Measurements from ENCODE around the gene AJAP1.

Gene AJAP1

DNA sequence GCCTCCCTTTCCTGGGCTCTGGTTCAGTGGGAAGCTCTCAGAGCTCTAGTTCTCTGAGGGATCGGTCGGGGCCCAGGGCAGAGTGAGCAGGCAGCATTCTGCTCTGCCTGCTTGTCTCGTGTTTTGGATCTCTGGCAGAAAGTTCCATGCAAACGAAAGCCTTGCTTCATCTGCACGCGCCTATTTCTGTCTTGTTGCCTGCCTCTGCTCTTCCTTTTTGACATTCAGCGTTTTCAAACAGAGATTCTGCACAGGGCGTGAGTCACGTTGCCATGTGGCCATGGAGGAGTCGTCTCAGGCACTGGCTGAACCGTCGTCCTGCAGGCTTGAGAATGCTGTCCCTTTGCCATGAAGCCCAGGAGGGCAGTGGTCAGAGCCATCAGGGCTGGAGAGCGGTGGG is 20.3 kb downstream of the AJAP1 start:
- TF ChIP-seq, protein P1, sequence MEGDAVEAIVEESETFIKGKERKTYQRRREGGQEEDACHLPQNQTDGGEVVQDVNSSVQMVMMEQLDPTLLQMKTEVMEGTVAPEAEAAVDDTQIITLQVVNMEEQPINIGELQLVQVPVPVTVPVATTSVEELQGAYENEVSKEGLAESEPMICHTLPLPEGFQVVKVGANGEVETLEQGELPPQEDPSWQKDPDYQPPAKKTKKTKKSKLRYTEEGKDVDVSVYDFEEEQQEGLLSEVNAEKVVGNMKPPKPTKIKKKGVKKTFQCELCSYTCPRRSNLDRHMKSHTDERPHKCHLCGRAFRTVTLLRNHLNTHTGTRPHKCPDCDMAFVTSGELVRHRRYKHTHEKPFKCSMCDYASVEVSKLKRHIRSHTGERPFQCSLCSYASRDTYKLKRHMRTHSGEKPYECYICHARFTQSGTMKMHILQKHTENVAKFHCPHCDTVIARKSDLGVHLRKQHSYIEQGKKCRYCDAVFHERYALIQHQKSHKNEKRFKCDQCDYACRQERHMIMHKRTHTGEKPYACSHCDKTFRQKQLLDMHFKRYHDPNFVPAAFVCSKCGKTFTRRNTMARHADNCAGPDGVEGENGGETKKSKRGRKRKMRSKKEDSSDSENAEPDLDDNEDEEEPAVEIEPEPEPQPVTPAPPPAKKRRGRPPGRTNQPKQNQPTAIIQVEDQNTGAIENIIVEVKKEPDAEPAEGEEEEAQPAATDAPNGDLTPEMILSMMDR (IDR thresholded peaks at IDR 0.05; ENCODE audit: low read depth, low read length), result no peak
- H3K4me3 ChIP-seq (ENCODE audit: low read depth, low read length), result no peak overlapping the region

DNA sequence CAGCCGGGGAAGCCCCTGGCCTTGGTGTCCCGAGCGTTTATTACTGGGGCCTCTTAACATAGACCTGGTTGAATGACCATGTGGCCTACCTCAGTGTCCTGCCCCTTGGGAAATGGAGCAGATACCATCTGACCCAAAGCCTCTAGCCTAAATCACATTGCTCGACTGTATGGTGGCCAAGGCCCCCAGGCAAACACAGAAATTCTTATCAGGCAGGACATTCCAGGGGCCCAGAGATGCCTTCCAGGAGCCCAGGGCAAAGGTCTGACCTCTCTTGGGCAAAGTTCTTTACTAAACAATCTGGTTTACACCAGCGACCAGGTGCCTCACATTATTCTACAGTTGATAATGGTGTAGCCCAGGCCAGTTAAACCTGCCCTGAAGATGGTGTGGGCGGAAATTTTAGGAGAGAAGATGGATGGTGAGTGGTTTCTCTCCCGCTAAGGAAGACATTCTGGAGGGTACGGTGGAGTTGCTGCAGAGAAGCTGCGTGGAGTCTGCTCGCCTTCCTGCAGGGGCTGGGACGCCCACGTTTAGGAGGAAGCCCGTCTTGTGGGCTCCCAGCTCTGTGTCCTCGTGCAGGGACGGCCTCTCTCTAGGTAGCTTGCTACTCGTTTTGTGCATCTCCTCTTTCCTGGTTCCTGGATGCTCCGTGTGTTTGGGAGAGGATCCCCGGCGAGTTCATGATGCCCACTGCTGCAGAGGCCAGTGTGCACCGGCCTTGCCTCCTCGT is 21.2 kb downstream of the AJAP1 start:
- TF ChIP-seq, protein P1 (IDR thresholded peaks at IDR 0.05; ENCODE audit: low read depth, low read length), result no peak
- H3K4me3 ChIP-seq (ENCODE audit: low read depth, low read length), result no peak overlapping the region

DNA sequence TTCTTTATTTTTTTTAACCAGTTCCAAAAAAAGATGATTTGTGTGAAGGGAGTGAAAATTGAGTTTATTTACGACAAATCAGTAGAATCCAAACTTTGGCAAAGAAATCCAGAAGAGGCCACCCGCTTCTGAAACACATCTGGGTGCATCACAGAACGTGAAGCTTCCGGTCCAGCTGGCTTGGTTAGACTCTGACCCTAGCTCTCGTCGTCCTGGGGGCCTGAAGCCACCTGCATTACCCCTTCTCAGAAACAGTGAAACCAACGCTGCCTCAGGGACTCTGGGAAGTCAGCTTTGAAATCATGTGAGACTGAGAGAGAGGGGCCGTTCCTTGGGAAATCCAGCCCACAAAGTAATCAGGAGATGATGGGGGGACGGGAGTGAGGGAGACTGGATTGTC is 21.8 kb downstream of the AJAP1 start:
- no peak overlapping the region for H3K4me3 ChIP-seq (ENCODE audit: low read depth, low read length)
- TF ChIP-seq, protein P1 (IDR thresholded peaks at IDR 0.05; ENCODE audit: low read depth, low read length), result no peak

DNA sequence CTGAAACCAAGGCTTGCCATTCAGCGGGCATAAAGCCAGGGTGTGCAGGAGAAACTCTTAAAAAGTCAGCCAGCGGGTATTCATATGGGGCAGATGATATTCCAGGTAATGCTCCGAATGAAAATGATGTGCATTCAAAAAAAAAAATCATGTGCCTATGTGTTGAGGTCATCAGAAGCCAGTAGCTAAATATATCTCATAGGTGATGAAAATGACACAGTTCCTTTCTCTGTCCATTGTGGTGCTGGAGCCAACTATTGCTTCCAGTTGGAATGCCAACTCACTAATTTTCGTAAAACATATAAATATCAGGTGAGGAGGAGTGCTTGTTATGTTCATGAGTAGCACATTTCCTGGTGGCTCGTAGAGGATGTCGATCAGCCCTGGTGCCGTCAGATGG is 23.2 kb downstream of the AJAP1 start:
- H3K4me3 ChIP-seq (ENCODE audit: low read depth, low read length), result no peak overlapping the region
- TF ChIP-seq, protein P1 (IDR thresholded peaks at IDR 0.05; ENCODE audit: low read depth, low read length), result no peak

DNA sequence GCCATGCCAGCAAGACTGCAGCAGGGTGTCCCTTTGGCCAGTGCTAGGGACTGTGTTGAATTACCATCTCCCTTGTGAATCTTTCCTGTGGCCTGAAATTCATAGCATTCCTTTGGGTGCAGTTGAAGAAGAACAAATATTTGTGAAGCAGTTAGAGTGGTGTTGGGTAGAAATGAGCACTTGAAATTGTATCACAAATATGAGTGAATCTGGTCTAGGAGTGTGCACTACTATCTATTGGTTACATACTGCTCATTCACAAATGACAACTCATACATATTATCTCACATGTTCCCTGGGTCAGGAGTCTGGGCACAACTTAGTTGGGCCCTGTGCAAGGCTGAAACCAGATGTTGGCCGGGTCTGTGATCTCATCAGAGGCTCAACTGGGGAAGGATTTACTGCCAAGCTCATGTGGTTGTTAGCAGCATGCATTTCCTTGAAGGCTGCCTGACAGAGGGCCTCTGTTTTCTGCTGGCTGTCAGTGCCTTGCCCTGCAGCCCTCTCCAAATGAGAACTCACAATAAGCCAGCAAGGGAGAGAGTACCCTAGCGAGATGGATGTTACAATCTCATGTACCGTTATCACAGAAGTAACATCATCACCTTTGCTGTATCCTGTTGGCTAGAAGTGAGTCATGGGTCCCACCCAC is 23.8 kb downstream of the AJAP1 start:
- H3K4me3 ChIP-seq (ENCODE audit: low read depth, low read length), result no peak overlapping the region
- TF ChIP-seq, protein P1 (IDR thresholded peaks at IDR 0.05; ENCODE audit: low read depth, low read length), result no peak

DNA sequence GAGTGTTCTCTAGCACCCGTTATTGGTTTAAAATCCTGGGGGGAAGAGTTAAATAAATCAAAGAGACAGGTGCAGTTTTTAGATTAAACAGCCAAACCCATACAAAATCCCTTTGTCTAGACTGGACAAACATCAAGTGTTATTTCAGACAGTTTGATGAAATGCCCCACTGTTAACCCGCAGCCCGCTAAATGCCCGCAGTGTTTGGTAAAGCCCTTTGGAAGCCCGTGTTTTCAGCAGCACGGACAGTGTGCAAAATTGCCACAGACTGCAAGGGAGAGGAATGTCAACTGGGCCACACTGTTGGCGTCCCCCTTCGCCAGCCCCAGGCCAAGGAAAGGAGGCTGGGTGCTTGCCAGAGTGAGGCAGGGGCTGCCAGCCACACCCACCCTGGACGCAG is 26.6 kb downstream of the AJAP1 start:
- H3K4me3 ChIP-seq (ENCODE audit: low read depth, low read length), result no peak overlapping the region
- TF ChIP-seq, protein P1 (IDR thresholded peaks at IDR 0.05; ENCODE audit: low read depth, low read length), result no peak

DNA sequence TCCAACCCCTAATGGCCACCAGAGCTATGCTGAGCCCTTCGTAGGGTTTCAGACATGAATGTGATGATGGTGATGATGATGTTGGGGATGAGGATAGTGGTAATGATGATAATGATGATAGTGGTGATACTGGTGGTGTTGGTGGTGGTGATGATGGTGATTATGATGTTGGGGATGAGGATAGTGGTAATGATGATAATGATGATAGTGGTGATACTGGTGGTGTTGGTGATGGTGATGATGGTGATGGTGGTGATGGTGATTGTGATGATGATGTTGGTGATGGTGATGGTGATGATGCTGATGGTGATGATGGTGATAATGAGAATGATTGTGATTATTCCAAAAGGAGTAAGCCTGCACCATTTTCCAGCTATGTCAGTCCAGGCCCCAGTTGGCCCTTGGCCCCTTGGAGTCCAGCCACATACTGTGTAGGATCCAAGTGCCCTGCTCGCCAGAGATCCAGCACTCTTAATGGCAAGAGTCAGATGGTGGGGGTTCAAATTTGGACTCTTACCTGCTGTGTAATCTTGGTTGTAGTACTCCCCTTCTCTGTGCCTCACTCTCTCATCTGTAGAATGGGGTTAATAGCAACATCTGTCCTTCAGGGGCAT is 28.3 kb downstream of the AJAP1 start:
- TF ChIP-seq, protein P1 (IDR thresholded peaks at IDR 0.05; ENCODE audit: low read depth, low read length), result no peak
- H3K4me3 ChIP-seq (ENCODE audit: low read depth, low read length), result no peak overlapping the region
